HCT116 (cell line): ENCODE data around the gene PBX3.

Source experiments
- EZH2 ChIP-seq: fragments of 200-600 bp; sonication (generic); IDR thresholded peaks from 2 replicates; pipeline ENCODE4 v1.6.1; 2017; ENCODE audit warnings: antibody characterized with exemption, mixed run types
- EZH2phosphoT487 ChIP-seq: fragments of 200-600 bp; IDR thresholded peaks from 2 replicates; pipeline ENCODE4 v1.6.1; 2018; ENCODE audit warnings: antibody characterized with exemption, borderline replicate concordance
- POLR2A ChIP-seq: IDR thresholded peaks from 2 replicates; pipeline ENCODE4 v1.7.0; 2011; ENCODE audit warnings: borderline replicate concordance; ENCODE audit not compliant: insufficient read depth, insufficient read length; ENCODE audit errors: extremely low read depth
- POLR2AphosphoS5 ChIP-seq: IDR thresholded peaks from 2 replicates; pipeline ENCODE4 v1.6.1; 2011; ENCODE audit warnings: mild to moderate bottlenecking, low read depth, low read length, moderate library complexity
- RAD21 ChIP-seq: IDR thresholded peaks from 2 replicates; pipeline ENCODE4 v1.6.1; 2012; ENCODE audit warnings: low read depth, mild to moderate bottlenecking
- SIN3A ChIP-seq: IDR thresholded peaks from 2 replicates; pipeline ENCODE4 v1.6.1; 2012; ENCODE audit warnings: low read depth
- SP1 ChIP-seq: IDR thresholded peaks from 2 replicates; pipeline ENCODE4 v1.6.1; 2012; ENCODE audit warnings: low read depth
- YY1 ChIP-seq: IDR thresholded peaks from 2 replicates; pipeline ENCODE4 v1.6.1; 2011; ENCODE audit warnings: low read length, low read depth, moderate library complexity, mild to moderate bottlenecking; ENCODE audit not compliant: insufficient replicate concordance; ENCODE audit errors: extremely low read depth
- ZFX ChIP-seq: fragments of 450-650 bp; IDR thresholded peaks from 2 replicates; pipeline ENCODE4 v1.6.1; 2017
- ZNF274 ChIP-seq: fragments of 200-500 bp; sonication (Bioruptor generic); IDR thresholded peaks from 2 replicates; pipeline ENCODE4 v1.6.1; 2014; ENCODE audit warnings: mild to moderate bottlenecking, low read depth, low read length, inconsistent platforms
- TF ChIP-seq, protein P1 (sequence below), 3 experiments: fragments of 200-600 bp in 1 of 3; sonication (generic) in 1 of 3; IDR thresholded peaks in 2 of 3; conservative IDR thresholded peaks in 1 of 3; 2 replicates each; pipeline ENCODE4 v1.5.1; 2012 to 2017; ENCODE audit warnings: low read depth in 2 of 3, low read length in 2 of 3, antibody characterized with exemption in 1 of 3, borderline replicate concordance in 1 of 3, control low read depth in 1 of 3, mild to moderate bottlenecking in 1 of 3, mixed read lengths in 1 of 3, mixed run types in 1 of 3, moderate library complexity in 1 of 3; ENCODE audit not compliant: insufficient read depth in 1 of 3
- TF ChIP-seq, protein P2 (sequence below): IDR thresholded peaks from 2 replicates; pipeline ENCODE4 v1.6.1; 2012; ENCODE audit warnings: low read depth
- TF ChIP-seq, protein P3 (sequence below): IDR thresholded peaks from 2 replicates; pipeline ENCODE4 v1.6.1; 2012
- TF ChIP-seq, protein P4 (sequence below): IDR thresholded peaks from 2 replicates; pipeline ENCODE4 v1.6.1; 2011; ENCODE audit warnings: mild to moderate bottlenecking, low read length, moderate library complexity; ENCODE audit not compliant: insufficient replicate concordance; ENCODE audit errors: extremely low read depth

DNA sequence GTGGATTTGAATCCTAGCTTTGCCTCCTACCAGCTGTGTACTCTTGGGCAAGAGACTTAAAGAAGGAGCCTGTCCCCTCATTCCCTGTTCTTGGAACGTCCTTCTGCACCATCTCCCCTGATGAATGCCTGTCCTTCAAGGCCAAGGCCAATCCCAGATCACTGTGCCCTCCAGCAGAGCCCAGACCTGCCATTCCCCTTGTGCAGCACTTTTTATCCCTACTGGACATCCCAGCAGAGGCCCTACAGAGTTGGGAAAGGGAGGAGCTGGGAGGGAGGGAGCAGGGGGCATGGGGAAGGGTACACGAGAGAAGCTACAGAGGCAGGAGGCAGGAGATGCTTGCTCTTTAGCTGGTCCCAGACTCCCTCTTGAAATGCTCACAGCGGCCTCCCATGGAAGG lies 223.9 kb downstream of the PBX3 start:
- TF ChIP-seq POLR2AphosphoS5 (no peak), POLR2A (no peak), ZFX (no peak), RAD21 (no peak), EZH2 (no peak), EZH2phosphoT487 (no peak), SP1 (no peak), SIN3A (no peak), YY1 (no peak), ZNF274 (no peak)
- TF ChIP-seq, protein P1, sequence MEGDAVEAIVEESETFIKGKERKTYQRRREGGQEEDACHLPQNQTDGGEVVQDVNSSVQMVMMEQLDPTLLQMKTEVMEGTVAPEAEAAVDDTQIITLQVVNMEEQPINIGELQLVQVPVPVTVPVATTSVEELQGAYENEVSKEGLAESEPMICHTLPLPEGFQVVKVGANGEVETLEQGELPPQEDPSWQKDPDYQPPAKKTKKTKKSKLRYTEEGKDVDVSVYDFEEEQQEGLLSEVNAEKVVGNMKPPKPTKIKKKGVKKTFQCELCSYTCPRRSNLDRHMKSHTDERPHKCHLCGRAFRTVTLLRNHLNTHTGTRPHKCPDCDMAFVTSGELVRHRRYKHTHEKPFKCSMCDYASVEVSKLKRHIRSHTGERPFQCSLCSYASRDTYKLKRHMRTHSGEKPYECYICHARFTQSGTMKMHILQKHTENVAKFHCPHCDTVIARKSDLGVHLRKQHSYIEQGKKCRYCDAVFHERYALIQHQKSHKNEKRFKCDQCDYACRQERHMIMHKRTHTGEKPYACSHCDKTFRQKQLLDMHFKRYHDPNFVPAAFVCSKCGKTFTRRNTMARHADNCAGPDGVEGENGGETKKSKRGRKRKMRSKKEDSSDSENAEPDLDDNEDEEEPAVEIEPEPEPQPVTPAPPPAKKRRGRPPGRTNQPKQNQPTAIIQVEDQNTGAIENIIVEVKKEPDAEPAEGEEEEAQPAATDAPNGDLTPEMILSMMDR (IDR thresholded peaks at IDR 0.05 in 2 of 3, conservative IDR thresholded peaks at IDR 0.05 in 1 of 3; ENCODE audit: borderline replicate concordance in 1 of 3, insufficient read depth in 1 of 3, low read depth in 2 of 3, low read length in 2 of 3): no peak
- TF ChIP-seq, protein P2, sequence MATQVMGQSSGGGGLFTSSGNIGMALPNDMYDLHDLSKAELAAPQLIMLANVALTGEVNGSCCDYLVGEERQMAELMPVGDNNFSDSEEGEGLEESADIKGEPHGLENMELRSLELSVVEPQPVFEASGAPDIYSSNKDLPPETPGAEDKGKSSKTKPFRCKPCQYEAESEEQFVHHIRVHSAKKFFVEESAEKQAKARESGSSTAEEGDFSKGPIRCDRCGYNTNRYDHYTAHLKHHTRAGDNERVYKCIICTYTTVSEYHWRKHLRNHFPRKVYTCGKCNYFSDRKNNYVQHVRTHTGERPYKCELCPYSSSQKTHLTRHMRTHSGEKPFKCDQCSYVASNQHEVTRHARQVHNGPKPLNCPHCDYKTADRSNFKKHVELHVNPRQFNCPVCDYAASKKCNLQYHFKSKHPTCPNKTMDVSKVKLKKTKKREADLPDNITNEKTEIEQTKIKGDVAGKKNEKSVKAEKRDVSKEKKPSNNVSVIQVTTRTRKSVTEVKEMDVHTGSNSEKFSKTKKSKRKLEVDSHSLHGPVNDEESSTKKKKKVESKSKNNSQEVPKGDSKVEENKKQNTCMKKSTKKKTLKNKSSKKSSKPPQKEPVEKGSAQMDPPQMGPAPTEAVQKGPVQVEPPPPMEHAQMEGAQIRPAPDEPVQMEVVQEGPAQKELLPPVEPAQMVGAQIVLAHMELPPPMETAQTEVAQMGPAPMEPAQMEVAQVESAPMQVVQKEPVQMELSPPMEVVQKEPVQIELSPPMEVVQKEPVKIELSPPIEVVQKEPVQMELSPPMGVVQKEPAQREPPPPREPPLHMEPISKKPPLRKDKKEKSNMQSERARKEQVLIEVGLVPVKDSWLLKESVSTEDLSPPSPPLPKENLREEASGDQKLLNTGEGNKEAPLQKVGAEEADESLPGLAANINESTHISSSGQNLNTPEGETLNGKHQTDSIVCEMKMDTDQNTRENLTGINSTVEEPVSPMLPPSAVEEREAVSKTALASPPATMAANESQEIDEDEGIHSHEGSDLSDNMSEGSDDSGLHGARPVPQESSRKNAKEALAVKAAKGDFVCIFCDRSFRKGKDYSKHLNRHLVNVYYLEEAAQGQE: no peak
- TF ChIP-seq, protein P3, sequence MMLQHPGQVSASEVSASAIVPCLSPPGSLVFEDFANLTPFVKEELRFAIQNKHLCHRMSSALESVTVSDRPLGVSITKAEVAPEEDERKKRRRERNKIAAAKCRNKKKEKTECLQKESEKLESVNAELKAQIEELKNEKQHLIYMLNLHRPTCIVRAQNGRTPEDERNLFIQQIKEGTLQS: no peak
- TF ChIP-seq, protein P4, sequence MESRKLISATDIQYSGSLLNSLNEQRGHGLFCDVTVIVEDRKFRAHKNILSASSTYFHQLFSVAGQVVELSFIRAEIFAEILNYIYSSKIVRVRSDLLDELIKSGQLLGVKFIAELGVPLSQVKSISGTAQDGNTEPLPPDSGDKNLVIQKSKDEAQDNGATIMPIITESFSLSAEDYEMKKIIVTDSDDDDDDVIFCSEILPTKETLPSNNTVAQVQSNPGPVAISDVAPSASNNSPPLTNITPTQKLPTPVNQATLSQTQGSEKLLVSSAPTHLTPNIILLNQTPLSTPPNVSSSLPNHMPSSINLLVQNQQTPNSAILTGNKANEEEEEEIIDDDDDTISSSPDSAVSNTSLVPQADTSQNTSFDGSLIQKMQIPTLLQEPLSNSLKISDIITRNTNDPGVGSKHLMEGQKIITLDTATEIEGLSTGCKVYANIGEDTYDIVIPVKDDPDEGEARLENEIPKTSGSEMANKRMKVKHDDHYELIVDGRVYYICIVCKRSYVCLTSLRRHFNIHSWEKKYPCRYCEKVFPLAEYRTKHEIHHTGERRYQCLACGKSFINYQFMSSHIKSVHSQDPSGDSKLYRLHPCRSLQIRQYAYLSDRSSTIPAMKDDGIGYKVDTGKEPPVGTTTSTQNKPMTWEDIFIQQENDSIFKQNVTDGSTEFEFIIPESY: no peak
